Stimulated activated CD8-positive, alpha-beta memory T cell treated with anti-CD3 and anti-CD28 coated beads, Interleukin-15, amount 100 ng/mL, for 1 hour (primary cell): ENCODE measurements around the gene BABAM1.

Source experiments
- DNase-seq: peaks from one replicate; pipeline ENCODE4 v3.0.0-alpha.2; 2020; ENCODE audit warnings: low read depth

The BABAM1 gene

GRCh38 chr19:17303940-17304267 is 36.7 kb downstream of the BABAM1 start:
- DNase-seq: no peak

DNA sequence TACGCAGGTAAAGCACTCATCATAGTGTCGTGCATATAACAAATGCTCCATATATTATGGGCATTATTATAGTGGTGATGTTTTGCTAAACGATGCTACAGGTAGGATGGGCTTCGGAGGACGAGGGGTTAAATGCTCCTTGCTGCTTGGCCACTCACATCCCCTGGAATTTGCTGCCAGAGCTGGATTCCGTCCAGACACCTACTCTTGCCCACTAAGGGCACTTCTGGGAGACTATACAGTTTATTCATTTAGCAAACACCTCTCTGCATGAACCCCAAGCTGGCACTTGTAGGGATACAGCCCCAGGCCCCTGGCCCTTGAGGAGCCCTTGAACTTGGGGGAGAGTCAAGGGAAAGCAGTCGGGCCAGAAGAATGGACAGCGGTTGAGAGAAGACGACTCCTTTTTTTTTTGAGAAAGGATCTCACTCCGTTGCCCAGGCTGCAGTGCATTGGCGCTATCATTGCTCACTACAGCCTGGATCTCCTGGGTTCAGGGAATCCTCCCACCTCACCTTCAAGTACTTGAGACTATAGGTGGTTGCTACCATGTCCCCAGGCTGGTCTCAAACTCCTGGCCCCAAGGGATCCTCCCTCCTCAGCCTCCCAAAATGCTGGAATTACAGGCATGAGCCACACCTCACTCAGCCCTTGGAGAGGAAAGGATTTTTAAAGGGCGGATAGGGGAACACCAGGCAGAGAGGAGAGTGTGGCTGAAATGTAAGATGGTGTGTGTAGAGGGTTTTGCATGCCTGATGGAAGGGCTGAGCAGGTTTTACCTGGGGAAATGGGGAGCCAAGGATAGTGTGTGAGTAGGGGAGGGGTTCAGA is 37.4 kb downstream of the BABAM1 start:
- DNase-seq: no peak

GRCh38 chr19:17305216-17305516 is 37.9 kb downstream of the BABAM1 start:
- DNase-seq: no peak

DNA sequence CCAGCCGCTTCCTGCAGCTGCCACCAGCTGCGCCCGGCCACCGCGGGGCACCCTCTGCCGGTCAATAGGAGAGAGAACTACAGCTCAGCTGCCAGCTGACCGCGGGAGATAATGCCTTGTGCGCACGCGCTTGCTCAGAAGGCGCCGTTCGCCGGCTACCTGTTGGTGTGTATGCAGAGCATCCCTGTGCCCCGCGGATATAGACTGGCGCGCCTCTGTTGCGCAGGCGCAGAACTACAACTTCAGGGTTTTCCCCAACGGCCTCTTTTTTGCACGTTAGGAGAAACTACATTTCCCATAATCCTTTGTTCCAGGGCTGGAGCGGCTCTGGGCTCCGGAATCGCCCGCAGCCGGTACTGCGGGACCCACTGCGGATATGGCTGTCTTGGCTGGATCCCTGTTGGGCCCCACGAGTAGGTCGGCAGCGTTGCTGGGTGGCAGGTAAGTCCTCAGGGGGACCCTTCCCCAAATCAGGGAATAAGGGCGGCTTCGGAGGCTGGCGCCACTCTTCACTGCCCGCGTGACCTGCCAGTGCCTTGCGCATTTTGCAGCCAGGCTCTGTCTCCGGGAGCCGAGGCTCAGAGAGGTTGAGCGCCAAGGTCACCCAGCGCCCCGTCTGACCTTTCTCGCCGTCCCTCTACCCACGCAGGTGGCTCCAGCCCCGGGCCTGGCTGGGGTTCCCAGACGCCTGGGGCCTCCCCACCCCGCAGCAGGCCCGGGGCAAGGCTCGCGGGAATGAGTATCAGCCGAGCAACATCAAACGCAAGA is 38.5 kb downstream of the BABAM1 start, which contains the start of gene MRPL34:
MRPL34 (plus strand) TSS at position 356 of the 768 bp plus-strand sequence; CDS start at position 377, 21 bp downstream.
- peak; percentile 81 for DNase-seq

GRCh38 chr19:17306285-17306714 is 39.1 kb downstream of the BABAM1 start:
- no peak for DNase-seq

- DNase-seq: no peak
Observed at GRCh38 chr19:17307876-17308377, 40.7 kb downstream of the BABAM1 start.

- DNase-seq: peak; percentile 98
Observed at GRCh38 chr19:17309198-17309964, 42.1 kb downstream of the BABAM1 start, which contains the start of gene DDA1. Gene DDA1 (plus strand): TSS chr19:17309563. CDS start chr19:17309655, 92 bp downstream.

DNA sequence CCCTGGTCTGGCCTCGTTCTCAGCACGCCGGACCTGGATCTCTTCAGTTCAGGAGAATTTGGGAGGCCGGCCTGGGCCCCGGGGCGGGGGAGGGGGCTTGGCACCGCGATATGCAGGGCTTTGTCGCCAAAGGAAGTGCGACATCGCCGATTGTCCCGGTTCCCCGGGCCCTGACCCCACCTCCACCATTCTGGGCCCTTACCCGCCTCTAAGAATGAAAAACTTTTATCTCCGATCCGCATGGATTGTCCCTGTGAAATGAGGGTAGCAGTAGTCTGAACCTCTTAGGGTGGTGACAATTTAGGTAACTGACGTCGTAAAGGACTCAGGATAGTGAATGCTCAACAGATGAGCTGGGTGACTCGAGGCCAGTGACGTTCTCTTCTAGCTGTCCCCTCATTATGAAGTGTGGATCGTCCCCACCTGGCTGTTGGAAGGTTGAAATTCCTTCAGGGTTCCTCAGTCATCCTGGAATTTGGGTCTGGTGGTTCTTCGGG is 42.8 kb downstream of the BABAM1 start:
- no peak for DNase-seq

DNA sequence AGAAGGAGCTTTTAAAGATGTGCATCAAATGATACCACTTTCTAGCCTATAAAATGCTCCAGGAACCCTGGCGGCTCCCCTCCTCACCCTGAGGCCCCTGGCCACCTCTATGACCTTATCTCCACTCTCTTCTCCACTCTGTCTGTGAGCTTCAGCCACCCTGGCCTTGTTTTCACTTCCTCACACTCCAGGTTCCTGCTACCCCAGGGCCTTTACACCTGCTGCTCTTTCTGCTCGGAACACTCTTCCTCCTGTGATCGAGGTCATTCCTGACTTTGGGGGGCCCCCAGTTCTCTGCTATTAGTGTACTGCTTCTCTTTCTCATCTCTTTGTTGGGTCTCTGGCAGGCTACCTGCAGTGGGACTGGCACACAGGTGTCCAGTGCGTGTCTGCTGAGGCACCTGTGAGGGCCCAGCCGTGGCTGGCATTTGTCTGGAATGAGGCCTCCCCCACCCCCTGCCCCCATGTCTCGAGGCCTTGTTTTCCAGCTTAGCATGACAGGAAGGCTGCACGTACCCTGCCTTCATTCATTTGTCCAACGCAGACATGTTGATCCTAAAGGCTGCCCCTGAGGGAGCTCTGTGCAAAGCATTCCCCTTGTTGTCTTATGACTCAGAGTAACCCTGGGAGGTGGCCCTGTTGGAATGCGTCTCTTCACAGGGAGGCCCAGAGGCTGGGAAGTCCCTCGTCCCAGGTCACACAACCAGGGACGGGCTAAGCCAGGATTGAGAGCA is 44.4 kb downstream of the BABAM1 start:
- DNase-seq: no peak

DNA sequence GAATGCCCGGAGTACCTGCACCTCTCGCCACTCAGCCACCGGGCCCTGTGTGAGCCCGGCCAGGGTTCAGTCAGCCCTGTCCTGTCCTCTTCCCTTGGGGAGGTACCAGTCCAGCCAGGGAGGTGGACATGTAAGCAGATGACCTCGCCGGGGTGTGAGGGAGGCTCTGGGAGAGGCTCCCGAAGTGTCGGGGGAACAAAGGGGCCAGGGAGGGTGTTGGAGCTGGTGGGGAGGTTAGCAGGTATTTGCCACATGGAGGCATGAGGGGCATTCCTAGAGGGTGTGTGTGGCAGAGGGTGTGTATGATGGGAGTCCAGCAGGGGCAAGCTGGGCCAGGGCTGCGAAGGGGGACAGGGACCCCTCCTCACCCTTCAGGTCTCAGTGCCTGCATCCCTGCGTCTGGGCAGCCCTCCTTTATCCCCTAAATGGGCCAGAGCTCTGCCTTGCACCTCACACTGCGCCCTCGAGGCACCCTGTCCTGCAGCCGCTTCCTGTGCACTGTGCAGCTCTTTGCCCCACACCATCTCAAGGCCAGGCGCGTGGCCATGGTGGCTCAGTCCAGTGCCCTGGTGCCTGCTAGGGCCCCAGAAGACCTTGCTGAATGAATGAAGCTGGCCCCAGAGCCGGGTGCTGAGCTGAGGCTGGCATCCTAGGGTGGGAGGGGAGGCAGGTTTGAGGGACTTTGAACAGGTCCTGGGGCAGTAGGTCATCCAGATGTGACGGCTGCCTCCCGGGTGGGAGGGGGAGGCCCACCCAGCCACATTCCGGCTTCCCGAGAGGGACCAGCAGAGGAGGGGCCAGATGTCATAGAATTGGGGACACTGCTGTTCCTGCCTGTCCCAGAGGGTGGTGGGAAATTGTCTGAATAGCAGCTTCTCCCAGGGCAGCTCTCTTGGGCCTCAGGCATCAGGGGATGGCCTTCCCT is 45.2 kb downstream of the BABAM1 start:
- DNase-seq: no peak

GRCh38 chr19:17314007-17314593 is 46.9 kb downstream of the BABAM1 start:
- DNase-seq: no peak

DNA sequence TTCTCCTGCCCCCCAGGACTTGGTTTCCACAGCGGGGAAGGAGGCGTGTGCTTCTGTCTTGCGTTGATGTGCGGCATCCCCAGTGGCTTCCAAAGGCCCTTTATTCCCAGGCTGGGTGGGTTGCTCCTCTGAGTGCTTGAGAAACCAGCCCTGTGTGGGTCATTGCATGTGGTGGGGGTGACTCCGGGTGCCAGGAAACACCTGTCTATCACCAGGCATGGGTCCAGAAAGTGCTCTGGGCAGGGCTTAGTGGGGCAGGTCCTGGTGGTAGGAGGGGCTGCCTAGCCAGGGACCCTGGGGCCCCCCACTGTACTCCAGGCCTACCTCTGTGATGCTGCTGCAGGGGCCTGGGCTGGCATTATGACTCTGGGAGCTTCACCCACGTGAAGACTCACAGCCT is 51.7 kb downstream of the BABAM1 start:
- no peak for DNase-seq

DNA sequence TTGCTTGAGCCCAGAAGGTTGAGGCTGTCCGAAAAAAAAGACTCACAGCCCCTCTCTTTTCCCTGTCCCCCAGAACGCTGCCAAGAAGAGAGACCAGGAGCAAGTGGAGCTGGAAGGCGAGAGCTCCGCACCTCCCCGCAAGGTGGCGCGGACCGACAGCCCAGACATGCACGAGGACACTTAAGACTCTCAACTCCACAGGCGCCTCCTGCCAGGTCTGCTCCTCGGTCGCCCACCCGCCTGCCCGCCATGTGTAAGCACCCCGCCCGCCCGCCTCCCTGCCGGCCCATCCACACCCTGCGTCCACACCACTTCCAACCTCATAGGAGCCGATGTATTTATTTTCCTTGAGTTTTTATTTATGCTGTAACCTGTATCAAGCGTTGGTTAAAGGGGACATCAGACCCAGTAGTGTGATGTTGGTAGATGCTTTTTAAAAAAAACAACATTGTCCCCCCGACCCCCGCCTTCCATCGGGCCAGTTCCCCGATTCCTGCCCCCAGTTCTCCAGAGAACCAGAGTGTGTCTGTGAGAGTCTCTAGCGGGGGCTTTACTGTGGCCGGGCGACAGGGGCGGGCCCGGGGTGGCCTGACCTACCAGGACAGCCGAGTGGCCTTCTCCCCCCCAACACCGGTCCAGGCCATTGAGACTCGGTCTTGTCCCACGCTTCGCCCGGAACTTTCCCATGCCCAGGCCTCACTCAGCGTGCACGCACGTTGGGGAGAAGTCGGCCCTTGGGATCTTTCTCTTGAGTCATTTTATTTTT is 52.4 kb downstream of the BABAM1 start:
- no peak for DNase-seq

GRCh38 chr19:17320435-17320834 is 53.2 kb downstream of the BABAM1 start:
- DNase-seq: no peak

DNA sequence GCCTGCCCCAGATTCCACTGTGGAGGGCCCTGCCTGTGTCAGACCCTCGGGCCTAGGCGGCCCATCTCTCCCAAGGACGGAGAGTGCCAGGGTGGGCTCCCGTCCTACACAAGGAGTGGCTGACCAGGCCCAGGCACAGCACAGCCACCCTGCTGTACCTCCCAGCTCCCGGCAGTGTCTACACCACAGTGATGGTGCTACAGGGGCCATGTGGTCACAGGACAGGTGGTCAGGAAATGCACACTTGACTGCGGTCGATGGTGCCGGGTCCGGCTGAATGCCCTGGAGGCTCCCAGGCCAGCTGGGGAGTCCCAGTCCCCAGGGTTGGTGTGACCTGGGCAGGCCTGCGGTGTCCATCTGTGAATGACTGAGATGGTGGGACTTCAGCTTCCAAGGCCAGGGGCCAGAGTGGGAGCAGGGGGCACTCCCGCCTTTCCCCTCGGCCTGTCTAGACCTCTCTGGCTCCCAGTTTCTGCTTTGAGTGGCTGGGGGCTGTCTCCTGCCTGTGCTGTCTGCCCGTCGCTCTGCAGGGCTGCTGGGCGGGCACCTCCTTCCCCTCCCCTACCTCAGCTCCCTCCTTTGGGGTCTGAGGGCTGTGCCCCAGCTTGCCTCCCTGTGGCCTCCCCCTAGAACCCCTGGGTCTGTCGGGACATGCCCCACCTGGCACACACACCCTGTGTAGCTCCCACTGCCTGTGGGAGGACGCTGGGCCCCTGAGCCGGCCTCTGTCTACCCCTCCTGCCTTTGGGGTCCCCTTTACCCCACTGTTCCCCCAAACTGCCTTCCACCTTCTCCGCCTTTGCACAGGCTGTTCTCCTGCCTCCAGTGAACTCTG is 54.6 kb downstream of the BABAM1 start:
- DNase-seq: no peak

DNA sequence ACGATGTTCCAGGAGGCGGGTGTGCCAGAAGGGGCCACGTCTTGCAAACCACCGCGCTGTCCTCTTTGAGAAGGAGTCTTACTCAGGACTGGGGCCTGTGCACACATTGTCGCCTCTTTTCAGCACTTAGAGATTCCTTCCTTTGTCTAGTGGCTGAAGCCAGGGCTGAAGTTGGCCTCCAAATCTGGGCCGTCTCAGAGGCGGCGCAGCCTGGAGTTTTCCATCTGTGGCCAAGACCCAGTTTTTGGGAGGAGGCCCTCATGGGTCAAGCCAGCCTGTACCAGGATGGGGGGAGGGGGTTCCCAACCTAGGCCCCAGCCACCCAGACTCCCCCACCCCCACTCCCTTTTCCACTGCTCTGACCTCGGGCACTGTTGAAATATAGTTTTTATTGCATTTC is 55.6 kb downstream of the BABAM1 start:
- DNase-seq: no peak

GRCh38 chr19:17323300-17323963 is 56.2 kb downstream of the BABAM1 start:
- no peak for DNase-seq

- no peak for DNase-seq
Observed at GRCh38 chr19:17323964-17324332, 56.7 kb downstream of the BABAM1 start.
